HG03196 (cell line): ENCODE results near the gene NUP54.

ENCODE experiments used
- ATAC-seq: cut with Tn5 transposase; IDR thresholded peaks from one replicate; pipeline ENCODE4 v1.9.1; 2021; ENCODE audit not compliant: unreplicated experiment

The NUP54 gene, protein sequence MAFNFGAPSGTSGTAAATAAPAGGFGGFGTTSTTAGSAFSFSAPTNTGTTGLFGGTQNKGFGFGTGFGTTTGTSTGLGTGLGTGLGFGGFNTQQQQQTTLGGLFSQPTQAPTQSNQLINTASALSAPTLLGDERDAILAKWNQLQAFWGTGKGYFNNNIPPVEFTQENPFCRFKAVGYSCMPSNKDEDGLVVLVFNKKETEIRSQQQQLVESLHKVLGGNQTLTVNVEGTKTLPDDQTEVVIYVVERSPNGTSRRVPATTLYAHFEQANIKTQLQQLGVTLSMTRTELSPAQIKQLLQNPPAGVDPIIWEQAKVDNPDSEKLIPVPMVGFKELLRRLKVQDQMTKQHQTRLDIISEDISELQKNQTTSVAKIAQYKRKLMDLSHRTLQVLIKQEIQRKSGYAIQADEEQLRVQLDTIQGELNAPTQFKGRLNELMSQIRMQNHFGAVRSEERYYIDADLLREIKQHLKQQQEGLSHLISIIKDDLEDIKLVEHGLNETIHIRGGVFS

DNA sequence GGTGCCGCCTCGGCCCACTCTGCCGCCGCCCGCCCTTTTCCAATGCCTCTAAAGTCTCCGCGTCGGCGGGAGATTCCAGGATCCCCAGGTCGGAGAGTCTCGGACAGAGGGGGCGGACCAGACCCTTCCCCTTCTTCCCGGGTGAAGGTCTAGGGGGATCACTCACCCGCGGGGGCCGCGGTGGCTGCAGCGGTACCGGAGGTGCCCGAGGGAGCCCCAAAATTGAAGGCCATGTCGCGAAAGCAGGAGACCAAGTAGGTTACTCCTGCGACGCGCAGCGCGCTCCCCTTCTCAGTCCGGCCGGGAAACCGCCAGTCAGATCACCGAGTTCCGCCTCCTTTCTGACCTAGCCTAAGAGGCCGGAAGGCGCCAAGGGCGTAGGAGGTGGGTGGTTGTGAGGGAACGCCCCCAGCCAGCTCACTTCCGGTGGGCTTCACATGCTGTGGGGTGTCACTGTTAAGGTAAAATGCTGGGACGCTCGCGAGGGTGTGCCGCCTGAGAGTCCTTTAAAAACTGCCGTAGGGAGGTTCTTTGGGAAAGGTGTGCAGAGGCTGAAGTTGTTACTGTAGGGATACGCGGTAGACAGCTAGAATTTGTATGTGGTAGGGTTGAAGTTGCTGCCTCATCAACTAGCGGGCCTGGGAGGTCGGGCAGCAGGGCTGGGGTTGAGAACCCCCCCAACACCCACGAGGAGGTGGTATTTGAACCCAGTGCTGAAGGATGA lies at the start of gene NUP54:
Gene NUP54 (minus strand): TSS at position 256 of the 724 bp plus-strand sequence. CDS start 23 bp downstream, at position 233.
- ATAC-seq, result peak; percentile 99

DNA sequence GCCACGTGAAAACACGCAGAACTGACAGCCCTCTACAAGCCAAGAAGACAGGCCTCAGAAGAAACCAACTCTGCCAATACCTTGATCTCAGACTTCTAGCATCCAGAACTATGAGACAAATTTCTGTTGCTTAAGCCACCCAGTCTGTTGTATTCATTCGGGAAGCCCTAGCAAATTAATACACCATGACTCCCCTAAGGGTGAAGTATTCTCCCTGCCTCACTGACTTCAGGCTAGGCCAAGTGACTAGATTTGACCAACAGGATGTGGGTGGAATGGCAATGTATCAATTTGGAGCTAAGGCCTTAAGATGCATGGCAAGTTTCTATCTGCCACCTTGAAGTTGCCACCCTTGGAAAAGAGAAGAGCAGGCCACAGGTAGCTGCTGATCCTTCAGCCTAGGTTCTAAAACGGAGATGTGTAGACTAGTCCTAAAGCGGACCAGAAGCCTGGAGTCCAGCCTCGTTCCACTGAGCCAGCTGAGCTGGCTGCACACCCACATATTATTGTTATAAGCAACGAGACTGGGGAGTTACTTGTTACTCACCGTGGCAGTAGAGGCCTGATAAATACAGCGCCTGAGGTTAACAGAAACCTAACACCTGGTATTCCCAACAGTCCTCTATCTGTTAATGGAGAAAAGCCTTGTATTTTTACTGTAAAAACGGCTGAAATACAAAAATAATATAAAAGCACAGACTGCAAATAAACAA lies 49.0 kb upstream of the NUP54 start:
- no peak for ATAC-seq

DNA sequence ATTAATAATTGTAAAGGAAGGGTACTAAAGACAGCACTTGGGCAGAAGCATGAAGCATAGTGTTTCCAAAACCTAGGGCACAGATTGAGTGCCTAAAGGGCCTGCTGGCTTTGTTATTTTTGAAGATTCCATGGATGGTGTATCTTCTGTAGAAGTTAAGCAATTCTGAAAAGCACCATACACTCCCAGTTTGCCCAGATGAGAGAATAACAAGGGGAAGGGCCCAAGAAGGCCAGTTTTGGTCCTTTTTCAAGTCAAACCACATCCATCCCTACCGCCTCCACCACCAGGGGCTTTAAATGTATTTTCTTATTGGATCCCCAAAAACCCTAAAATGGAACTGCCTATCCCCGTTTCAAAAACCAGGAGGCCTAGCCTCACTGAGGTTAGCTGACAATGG lies 48.2 kb upstream of the NUP54 start:
- no peak for ATAC-seq

DNA sequence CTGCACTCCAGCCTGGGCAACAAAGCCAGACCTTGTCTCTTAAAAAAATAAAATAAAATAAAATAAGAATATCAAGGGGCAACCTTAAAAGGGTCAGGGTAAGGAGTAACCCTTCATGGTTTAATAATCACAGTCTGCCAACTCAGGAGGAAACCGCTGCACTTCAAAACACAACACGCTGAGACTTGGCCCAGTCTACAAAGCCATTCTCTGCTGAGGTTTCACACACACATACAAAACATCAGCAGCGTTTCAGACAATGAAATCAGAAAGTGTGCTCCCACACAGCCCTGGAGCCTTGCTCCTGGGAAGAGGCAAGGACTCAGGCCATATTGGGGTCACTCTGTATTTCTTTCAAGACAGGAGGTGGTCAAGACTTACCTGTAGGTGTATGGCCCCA lies 47.1 kb upstream of the NUP54 start:
- ATAC-seq, result no peak

DNA sequence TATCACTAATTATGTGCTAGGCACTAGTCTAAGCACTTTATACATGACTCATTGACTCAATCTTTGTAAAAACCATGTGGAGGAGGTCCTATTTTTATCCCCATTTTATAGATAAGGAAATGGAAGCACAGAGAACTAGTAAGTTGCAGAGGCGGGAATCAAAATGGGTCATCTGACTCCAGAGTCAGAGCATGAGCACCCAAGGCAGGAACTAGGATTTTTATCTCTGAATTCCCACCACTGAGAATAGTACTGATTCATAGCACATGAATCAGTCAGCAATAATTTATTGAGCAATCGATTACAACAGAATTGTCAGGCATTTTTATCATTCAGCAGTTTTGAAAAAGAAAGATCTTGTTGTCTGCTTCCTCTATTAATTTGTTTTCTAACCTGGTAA lies 46.1 kb upstream of the NUP54 start:
- no peak for ATAC-seq

DNA sequence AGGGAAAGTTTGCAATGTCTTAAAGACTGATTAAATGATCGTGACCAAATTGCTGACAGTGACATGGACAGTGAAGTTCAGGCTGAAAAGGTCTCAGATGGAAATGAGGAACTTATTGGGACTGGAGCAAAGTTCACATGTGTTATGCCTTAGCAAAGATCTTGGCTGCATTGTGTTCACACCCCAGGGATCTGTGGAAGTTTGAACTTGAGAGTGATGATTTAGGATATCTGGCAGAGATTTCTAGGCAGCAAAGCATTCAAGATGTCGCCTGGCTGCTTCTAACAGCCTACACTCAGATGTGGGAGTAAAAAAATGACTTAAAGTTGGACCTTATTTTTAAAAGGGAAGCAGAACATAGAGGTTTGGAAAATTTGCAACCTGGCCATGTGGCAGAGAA lies 44.0 kb upstream of the NUP54 start:
- no peak for ATAC-seq

DNA sequence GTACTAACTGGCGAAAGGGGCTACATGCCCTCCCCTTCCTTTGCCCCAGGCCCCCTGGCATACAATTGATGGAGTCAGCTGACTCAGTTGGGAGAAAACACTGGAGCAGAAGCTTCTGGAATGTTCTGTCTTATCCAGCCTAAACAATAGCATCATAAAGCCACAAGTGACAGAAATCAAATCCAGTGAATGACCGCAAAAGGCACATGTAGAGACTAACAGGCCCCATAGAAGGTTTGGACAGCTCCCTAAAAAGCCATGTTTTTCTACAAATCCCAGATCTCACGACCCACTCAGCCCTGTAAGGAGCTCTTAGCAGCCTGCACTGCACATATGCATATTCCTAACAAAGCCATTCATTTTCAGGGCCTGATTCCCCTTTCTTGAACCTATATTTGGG lies 40.4 kb upstream of the NUP54 start:
- no peak for ATAC-seq

DNA sequence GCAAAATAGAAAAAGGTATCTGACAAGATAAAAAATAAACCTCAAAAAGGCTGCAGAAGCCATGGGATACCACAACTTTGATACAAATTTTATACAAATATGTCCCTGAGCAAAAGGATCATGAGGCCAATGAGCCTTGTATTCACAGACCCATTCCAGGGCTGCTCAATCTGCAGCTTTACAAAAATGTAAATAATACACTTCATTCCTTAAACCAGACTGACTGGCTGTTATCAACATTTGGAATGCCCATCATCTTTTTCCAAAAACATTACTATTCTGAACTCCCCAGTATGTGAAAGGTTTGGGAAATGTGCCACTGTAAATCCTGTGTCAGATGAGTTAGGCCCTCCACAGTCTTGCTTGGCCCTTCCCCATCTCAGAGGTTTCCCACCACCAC lies 40.0 kb upstream of the NUP54 start:
- no peak for ATAC-seq

DNA sequence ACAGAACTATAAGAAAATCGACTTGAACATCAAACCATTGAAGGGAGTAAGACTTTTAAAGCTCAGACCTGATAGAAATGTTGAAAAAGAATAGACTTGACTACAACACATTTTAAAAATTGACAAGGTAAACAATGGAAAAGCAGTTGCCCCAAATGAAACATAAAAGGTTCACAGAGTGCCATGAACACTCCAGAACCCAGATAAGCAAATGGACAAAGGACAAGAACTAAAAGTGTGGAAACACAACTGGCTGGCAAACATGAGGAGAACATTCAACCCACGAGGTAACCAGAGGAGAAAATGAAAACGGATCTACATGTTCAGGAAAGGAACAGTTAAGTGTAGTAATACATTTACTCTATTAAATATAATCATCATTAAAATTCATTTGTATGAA lies 39.0 kb upstream of the NUP54 start:
- ATAC-seq, result no peak

DNA sequence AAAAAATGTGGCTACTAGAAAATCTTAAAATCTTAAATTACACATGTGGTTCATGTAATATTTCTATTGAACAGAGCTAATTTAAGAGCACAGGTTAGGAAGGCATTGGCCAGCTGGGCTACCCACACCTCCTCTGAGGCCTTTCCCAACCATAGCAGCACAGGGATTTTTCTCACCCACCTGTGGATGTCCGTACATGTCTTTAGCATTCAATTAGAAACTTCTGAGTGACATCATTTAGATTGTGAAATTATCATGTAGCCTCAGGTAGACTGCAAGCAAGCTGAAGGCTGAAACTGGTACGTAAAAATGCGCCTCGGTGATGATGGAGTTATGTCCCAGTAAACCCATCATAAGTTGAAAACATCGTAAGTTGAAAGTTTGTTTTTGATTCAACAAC lies 34.3 kb upstream of the NUP54 start:
- no peak for ATAC-seq

DNA sequence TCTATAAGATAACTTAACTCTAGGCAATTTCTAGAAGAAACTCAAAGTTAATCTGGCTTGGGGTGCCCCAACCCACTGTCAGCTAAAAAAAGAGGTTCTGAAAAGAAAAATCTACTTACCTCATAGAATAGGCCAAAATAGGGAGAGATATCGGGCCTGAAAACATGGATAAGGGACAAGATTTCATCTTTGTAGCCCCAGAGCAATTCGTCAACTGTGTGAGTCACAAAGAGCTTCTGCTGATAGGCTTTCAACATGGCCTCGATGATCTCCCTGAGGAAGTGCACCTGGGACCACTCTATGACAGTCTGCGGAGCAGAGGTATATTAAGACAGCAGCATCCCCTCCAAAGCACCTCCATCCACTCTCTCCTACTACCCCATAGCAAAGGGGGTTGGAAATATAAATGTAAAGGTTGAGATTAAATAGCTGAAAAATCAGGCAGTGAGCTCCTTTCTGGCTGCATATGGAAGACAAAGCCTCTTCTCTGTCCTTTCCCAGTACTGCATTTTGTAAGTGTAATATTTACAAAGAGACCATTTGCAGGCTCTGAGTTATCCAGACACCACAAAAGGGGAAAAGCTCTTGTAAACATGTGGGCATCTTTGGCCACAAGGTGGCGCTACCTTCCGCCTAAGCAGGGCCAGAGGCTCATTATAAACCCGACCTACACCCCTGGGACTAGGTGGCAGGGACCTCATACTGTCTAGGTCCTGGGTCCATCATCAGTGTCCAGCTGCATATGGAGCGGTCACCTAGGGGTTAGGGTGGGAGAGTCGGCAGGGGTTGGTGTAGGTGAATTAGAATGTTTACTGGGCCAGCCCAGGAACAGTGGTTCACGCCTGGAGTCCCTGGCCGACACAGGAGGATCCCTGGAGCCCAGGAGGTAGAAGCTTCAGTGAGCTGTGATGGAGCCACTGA lies 31.5 kb upstream of the NUP54 start:
- ATAC-seq, result peak; percentile 77

DNA sequence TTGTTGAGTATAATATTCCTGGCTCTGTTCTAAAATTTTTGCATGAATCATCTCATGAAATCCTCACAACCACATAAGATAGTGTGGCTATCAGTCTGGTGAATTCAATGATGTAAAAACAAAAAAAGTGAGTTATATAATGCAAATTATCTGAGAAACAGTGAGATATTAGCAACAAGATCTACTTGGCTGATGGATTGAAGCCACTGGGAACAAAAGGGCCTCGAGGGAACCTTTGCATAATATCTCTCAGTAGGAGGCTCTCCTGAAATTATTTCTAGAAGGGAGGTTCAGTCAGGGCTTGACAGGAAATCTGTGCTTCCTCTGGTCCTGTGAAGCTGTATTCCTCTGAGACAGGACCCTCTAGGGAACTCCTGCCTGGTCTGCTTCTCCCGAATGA lies 30.1 kb upstream of the NUP54 start:
- ATAC-seq, result no peak

DNA sequence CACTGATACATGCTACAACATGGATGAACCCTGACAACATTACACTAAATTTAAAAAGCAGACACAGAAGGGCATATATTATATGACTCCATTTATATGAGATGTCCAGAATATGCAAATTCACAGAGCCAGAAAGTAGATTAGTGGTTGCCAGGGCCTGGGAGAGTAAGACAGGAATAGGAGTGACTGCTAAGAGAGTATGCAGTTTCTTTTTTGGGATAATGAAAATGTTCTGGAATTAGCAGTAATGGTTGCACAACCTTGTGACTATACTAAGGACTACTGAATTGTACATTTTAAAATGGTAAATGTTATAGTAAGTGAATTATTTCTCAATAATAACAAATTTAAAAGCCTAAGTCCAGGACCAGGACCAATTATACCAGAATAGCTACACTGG lies 29.5 kb upstream of the NUP54 start:
- ATAC-seq, result no peak

DNA sequence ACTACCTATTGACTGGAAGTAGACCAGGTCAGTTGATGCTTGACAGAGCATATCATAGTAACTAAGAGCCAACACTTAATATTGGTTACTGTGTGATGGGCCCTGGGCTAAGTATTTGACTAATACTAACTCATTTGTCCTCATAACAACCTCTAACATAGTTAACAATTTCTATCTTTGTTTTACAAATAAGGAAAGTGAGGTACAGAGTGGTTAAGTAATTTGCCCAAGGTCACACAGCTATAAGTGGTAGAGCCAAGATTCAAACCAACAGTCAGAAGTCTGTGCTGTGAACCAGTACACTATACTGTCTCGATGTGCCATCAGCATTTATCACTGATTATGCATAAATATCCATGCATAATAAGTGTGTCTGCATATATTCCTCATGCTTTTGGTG lies 27.1 kb upstream of the NUP54 start:
- no peak for ATAC-seq

DNA sequence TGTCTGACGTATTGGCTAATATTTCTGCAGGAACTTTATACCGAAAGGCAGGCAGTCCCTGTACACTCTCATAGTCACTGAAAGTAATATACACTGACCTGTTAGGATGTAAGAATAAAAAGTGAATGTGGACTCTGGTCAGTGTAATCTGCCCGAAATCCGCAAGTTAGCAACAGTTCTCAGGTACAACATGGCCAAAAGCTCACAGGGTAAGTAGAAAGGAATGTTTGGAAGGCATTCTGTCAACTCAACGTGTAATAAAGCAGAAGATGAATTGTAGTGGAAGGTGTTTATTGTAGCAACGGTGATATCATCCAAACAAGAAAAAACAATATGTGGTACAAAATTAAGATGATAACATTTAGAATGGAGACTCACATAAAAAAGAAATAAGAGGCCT lies 26.0 kb upstream of the NUP54 start:
- ATAC-seq, result no peak

DNA sequence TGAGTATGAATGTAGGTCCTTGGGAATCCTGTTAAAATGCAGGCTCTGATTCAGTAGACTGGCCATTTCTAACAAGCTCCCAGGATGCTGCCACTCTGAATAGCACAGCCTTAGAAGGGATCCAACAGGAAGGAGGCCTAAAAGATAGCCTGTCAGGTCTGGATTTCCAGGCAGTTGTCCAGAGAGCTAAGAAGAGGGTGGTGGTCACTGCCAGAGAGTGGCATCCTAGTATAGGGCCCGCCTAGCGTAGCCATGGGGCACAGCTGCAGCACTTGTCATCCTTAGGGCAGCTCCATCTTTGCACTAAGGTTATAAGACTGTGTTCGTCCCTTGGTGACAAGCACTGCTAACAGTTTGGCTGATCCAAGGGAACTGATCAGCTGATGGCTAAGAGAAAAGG lies 20.5 kb upstream of the NUP54 start:
- no peak for ATAC-seq

DNA sequence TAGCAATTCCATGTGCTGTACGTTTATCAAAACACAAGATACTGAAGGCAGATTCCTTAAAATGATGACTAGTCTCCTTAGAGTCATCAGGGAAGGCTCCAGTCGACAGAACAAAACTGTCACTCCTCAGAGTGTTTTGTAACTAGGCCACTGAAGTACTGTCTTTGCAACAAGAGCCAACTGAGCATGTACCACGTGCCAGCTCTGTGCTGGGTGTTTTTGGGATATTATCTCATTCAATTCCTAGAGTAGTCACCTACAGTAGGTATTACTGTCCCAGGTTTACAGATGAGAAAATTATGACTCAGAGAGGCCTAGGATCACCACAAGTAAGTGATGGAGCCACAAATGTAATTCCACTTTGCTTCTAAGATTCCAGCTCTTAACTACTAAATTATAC lies 18.3 kb upstream of the NUP54 start:
- no peak for ATAC-seq

DNA sequence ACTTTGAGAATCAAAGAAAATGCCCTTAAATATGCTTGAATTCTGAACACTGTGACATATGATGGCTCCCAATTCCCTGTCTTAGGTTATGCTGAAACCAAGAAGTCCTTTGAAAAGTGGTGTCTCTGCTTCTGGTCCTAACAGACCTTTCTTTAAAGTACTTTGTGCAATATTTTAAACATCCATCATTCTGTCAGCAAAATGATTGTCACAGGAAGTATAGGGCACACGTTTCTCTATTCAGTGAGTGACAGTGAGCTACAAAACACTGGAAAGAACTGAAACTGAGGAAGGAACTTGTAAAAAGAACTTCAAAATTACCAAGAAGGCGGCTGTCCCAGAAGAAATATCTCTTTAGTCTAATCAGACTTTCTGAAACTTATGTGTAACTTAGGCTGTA lies 12.2 kb upstream of the NUP54 start:
- ATAC-seq, result no peak

DNA sequence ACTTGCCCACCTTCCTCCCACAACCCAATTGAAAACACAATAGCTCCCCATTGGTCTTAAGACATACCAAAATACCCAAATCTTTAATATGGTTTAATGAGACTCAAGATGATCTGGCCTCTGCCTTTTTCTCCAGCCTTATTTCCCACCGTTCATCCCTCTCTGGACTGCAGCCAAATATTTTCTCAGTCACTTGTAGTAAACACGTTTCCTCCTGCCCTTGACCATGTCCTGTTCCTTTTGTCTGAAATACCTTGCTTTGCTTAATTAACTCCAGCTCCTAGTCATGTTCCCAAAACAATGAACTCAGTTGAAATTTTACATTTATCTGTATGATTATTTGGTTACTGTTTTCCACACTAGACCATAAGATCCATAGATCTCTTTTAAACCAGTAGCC lies 8.4 kb upstream of the NUP54 start:
- no peak for ATAC-seq

DNA sequence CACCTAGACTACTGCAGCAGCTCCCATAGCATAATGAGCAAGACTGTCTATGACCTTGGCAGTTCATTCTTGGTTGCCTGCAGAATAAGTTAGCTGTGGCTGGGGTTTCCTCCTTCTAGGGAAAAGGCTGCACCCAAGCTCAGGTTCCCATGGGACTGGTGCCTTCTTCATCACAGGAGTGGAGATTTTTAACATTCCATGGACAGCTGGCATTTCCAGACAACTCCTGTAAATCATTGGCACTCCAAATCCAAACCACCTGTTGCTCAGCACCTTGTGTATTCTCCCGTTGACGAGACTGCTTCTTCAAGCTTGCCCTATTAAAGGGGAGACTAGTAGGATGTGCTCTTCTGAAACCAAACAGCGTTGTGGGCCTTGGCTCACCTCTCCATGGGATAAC lies 7.8 kb upstream of the NUP54 start:
- ATAC-seq, result no peak

DNA sequence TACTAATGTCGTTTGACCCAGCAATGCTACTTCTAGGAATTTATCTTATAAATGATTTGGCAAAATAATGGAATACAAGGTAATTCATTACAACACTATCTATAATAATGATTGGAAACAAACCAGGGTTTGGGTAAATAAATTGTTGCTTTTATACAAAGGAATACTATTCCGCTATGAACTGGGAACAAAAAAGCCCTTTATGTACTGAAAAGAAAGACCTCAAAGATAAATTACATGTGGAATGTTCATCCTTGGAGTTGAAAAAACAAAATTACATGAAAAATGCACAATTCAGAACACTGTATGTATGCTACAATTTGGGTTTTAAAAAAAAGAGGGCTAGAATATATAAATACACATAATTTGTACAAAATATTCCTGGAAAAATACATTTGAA lies 5.2 kb upstream of the NUP54 start:
- no peak for ATAC-seq
